GM19372 (cell line): ENCODE measurements around the gene FAM89B.
A peak's percentile ranks its signal among the peaks of the same experiment; 100 is the strongest.
"Not testable (repeated sequence)": the region's sequence is repeated elsewhere in the genome, so short reads cannot be mapped to it uniquely, and the experiment has no call there.

Source experiments
- ATAC-seq: cut with Tn5 transposase; IDR thresholded peaks from one replicate; pipeline ENCODE4 v1.9.1; 2021; ENCODE audit warnings: mild to moderate bottlenecking, low read depth, moderate library complexity; ENCODE audit not compliant: unreplicated experiment

Gene FAM89B

DNA sequence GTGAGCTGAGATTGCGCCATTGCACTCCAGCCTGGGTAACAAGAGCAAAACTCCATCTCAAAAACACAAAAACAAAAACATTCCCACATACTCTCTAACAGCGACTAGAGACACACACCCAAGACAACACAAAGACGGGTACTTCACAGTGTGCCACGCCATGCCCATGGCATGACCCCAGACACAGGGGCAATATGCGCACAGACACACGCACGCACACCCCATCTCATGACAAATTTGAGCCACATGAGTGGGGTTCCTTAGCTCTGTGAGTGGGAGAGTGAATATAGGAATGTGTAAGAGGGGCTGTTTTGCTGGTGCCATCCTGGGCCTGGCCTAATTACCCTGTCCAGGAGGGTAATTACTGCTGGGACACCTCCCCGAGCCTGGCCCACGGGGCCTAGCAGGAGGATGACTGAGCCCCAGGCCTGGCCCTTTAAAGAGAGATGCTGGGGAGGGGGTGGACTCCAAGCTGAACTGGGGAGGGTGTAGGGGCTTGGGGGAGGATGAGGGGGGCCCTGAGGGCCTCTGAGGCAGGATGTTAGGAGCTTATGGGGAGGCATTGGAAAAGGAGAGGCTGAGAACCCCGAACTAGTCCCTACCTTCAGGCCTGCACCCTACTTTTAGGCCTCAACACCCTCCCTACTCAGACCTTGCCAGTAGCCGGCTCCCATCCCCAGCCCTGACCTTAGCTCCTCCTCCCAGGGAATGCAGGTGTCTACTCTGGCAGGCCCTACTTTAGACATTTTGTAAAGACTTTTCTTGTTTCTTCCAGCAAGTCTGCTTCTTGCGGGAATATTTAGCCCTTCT is 15.7 kb upstream of the FAM89B start:
- no peak for ATAC-seq

- ATAC-seq: no peak
Measured at GRCh38 chr11:65557280-65558001, 14.9 kb upstream of the FAM89B start.

GRCh38 chr11:65558002-65558929 is 14.1 kb upstream of the FAM89B start, which contains the start of gene LTBP3:
Gene LTBP3 (minus strand): TSS chr11:65558359. CDS start chr11:65557959, 400 bp downstream.
- no peak for ATAC-seq

GRCh38 chr11:65558930-65559509 is 13.3 kb upstream of the FAM89B start:
- ATAC-seq: no peak

DNA sequence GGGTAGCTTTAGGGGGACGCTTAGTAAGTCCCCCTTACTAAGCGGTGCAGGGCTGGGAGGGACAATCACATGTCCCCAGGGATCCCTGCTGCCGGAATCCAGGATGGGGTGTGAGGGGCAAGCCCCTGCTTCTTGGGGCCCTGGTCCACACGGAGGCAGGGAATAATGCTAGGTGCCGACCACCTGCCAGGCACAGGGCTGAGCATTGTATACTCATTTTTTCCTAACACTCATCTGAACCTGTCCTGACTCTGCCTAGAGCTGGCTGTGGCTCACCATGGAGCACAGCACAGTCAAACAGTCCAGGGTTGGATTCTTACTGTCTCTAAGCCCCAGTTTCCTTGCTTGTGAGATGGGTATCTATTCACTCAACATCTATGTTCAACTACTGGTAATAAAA is 12.8 kb upstream of the FAM89B start:
- no peak for ATAC-seq

GRCh38 chr11:65559951-65560537 is 12.3 kb upstream of the FAM89B start:
- ATAC-seq: no peak

- ATAC-seq: no peak
Measured at GRCh38 chr11:65560555-65561418, 11.6 kb upstream of the FAM89B start.

GRCh38 chr11:65562020-65562419 is 10.3 kb upstream of the FAM89B start:
- ATAC-seq: no peak

- ATAC-seq: no peak
Measured at GRCh38 chr11:65562788-65563187, 9.6 kb upstream of the FAM89B start.

GRCh38 chr11:65563601-65564000 is 8.7 kb upstream of the FAM89B start:
- ATAC-seq: no peak

GRCh38 chr11:65564879-65565559 is 7.3 kb upstream of the FAM89B start:
- not testable (repeated sequence) for ATAC-seq

DNA sequence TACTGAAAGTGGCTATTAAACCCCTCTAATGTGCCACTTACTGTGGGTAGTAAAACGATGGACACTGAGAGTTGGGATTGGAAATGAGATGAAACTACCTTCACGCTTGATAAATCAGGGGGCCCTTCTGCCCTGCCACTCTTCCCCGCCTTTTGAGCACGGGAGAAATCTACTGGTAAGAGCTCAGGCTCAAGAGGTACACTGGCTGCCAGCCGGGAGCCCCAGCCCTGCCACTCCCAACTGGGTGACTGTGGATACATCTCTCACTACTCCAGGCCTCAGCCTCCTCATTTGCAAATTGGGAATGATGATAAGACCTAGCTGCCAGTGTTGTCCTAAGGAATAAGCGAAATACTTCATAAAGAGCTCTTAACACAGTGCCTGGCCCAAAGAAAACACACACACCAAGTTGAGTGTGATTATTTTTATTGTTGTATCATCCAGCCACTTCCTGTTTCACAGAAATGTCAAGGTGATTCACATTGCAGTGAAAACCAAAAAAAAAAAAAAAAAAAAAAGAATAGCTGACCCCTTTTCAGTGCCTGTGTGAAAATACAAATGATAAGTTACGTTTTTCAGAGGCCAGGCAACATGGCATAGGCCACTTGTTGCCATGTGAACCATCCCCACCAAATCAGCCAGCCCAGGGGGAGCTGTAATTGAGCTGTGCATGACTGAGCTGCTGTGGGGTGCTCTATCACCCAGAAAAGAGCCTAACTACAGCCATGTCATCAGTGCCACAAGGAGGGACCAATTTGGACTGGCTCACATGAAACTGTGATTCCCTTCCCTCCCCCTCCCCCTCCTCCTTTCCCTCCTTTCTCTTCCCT is 6.5 kb upstream of the FAM89B start:
- no peak for ATAC-seq

DNA sequence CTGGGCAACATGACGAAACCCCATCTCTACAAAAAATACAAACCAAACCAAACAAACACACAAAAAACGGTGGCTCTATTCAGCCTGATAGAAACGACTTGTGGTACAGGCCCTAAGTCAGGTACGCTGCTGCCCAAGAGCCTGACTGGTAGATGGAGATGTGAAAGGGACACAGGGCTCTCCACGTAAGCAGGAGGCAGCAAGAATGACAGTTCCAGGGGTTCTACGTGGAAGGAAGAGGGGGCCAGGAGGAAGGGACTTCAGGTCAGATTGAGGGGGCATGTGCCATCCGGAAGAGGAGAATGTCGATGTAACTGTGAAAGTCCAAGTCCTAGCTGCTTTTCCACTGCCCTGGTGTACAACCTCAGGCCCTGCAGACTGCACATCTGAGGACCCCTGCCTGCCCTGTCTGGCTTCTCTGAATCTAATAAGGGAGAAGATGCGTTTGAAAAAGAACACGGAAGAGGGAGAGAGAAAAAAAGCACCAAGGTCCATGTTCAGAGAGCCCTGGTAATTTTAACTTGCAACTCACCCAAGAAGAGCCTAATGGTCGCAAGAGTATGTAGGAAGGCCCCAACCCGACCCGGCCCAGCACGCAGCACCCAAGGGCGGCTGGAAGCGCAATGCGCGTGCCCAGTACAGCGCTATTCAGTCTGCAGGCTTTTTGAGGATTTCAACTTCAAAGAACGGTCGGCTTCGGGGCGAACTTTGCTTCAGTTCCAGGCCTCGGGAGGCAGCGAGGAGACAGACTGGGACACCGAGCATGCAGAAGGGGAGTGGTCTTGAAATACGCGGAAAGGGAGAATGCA is 3.0 kb upstream of the FAM89B start:
- peak; percentile 1 for ATAC-seq

DNA sequence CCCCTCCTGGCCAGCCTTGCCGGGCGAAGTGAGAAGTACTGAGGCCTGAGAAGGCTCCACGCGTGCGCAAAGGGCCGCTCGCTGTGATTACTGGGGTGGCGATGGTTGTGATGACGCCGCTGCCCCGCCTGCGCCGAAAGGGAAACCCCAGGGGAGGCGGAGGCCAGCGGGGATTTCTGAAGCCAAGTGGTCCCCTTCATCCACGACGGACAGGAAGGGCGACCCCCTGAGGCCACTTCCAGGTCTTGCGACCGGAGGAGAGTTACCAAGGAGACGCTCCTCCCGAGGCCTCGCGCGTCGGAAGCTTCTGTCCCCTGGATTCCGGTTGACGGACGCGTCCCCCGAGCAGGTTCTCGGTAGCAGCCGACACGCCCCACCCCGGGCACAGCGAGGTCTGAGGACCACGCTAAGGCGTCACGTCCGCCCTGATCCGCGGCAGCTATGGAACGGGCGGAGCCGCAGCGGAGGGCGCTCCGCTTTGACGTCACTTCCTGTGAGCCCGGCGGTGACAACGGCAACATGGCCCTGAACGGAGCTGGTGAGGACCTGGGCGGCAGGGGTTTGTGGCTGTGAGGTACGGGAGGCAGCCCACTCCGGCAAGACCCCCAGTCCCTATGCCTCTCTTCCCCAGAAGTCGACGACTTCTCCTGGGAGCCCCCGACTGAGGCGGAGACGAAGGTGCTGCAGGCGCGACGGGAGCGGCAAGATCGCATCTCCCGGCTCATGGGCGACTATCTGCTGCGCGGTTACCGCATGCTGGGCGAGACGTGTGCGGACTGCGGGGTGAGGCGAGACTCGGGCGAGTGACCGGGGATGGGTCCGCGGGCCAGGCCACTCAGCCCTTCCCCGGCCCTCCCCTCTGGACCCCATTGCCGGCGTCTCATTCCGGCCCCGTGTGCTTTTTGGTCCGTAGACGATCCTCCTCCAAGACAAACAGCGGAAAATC is 2.1 kb upstream of the FAM89B start, which contains the start of gene ZNRD2:
TSS of gene ZNRD2 (plus strand) at position 505 of the 946 bp plus-strand sequence. CDS start at position 520, 15 bp downstream.
- ATAC-seq: peak; percentile 60

DNA sequence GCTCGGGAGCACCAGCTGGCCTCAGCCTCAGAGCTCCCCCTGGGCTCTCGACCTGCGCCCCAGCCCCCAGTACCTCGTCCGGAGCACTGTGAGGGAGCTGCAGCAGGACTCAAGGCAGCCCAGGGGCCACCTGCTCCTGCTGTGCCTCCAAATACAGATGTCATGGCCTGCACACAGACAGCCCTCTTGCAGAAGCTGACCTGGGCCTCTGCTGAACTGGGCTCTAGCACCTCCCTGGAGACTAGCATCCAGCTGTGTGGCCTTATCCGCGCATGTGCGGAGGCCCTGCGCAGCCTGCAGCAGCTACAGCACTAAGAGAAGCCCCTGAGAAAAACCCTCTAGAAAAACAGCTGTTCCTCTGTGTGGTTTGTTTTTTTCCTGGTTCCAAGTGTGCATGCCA is 918 bp upstream of the FAM89B start:
- no peak for ATAC-seq

DNA sequence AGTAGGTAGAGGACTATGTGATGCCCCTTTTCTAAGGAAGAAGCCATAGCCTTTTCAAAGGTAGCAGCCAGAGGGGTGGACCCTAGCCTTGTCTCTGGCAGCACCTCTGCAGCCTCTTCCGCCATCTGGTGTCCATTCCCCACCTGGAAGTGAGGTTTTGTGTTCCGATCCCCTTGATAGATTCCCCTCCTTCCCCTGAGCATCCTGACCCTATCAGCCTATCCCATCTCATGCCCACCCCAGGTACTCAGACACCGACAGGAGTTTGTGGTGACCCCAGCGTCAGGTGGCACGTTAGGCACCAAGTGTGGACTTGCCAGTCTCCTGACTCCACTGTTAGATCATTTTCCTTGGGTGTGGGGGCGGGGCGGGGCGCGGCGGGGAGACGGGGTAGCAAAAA is 398 bp upstream of the FAM89B start:
- ATAC-seq: no peak
